ENCODE measurements around the gene PDPN. TPM values are rescaled to one million over a fixed set of nuclear protein-coding genes. Genes with fewer than 3 reads are reported as not detected.

PDPN gene
- polyA plus RNA-seq, 1 of the 3 experiments (the other 2 are of a cell fraction), result not detected

DNA sequence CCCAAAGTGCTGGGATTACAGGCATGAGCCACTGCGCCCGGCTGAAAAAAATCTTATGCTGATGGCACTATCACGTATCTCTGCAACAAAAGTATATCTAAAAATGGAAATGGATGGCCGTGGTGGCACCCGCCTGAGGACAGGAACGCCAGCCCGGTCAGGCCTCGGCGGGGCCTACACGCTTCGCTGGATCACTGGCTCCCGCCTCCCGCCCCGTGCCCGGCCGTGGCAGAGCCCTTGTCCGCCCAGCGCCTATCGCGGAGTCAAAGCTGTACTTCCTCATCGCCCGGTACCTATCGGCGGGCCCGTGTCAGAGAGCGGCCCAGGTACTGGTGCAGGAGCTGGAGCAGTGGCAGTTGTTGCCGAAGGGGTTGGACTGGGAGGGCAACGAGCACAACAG lies 28.8 kb upstream of the PDPN start:
- POLR2A ChIA-PET, result no interaction called here

GRCh38 chr1:13556224-13556764 lies 27.3 kb upstream of the PDPN start:
- Histone ChIP-seq H3K27me3 (ENCODE audit: insufficient read depth) (peaks cover 34% of the 10 kb centered on the region; the same call in 1 of the 2 replicates), H3K9me2 (no peaks in the 10 kb centered on the region), H3K4me3 (ENCODE audit: low read depth in 2 of 2, low read length in 1 of 2) (no peak overlapping the region), H3F3A (replicated peaks; ENCODE audit: insufficient read depth) (no peaks in the 10 kb centered on the region), H3K4me2 (no peak overlapping the region), H3K9ac (no peak overlapping the region), H2AFZ (ENCODE audit: low read depth) (no peak overlapping the region), H3K79me2 (ENCODE audit: insufficient read depth) (no peaks in the 10 kb centered on the region), H3K27ac (ENCODE audit: low read depth in 2 of 2, low read length in 1 of 2) (no peak overlapping the region), H3K9me3 (no peaks in the 10 kb centered on the region), H3K36me3 (replicated peaks in 1 of 2; ENCODE audit: control insufficient read depth in 1 of 2, insufficient read depth in 2 of 2, low read length in 1 of 2) (no peaks in the 10 kb centered on the region), H3K4me1 (ENCODE audit: control insufficient read depth in 1 of 2, insufficient read depth in 2 of 2, low read depth in 1 of 2, low read length in 1 of 2) (no peaks in the 10 kb centered on the region), H4K20me1 (ENCODE audit: insufficient read depth) (no peaks in the 10 kb centered on the region)
- ChIA-PET POLR2A (no interaction called here), CTCF (no interaction called here)
- 4% methylated on average over 6 of the region's 6 CpGs for WGBS (ENCODE audit: low lambda C conversion rate)
- DNase-seq, result no peak
- no peak for TF ChIP-seq NRF1 (IDR thresholded peaks at IDR 0.05; ENCODE audit: low read depth, low read length)
- TF ChIP-seq, protein P1, sequence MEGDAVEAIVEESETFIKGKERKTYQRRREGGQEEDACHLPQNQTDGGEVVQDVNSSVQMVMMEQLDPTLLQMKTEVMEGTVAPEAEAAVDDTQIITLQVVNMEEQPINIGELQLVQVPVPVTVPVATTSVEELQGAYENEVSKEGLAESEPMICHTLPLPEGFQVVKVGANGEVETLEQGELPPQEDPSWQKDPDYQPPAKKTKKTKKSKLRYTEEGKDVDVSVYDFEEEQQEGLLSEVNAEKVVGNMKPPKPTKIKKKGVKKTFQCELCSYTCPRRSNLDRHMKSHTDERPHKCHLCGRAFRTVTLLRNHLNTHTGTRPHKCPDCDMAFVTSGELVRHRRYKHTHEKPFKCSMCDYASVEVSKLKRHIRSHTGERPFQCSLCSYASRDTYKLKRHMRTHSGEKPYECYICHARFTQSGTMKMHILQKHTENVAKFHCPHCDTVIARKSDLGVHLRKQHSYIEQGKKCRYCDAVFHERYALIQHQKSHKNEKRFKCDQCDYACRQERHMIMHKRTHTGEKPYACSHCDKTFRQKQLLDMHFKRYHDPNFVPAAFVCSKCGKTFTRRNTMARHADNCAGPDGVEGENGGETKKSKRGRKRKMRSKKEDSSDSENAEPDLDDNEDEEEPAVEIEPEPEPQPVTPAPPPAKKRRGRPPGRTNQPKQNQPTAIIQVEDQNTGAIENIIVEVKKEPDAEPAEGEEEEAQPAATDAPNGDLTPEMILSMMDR (IDR thresholded peaks at IDR 0.05), result no peak

More for the DNA sequence above, 28.8 kb upstream of the PDPN start:
- Histone ChIP-seq H3F3A (replicated peaks; ENCODE audit: insufficient read depth) (no peaks in the 10 kb centered on the region), H3K79me2 (ENCODE audit: insufficient read depth) (no peaks in the 10 kb centered on the region), H3K4me2 (no peak overlapping the region), H2AFZ (ENCODE audit: low read depth) (no peak overlapping the region), H3K4me3 (ENCODE audit: low read depth in 2 of 2, low read length in 1 of 2) (no peak overlapping the region), H3K9me3 (no peaks in the 10 kb centered on the region), H3K36me3 (replicated peaks in 1 of 2; ENCODE audit: control insufficient read depth in 1 of 2, insufficient read depth in 2 of 2, low read length in 1 of 2) (no peaks in the 10 kb centered on the region), H3K27me3 (ENCODE audit: insufficient read depth) (peaks cover 20% of the 10 kb centered on the region; the same call in 1 of the 2 replicates), H3K27ac (ENCODE audit: low read depth in 2 of 2, low read length in 1 of 2) (no peak overlapping the region), H3K4me1 (ENCODE audit: control insufficient read depth in 1 of 2, insufficient read depth in 2 of 2, low read depth in 1 of 2, low read length in 1 of 2) (no peaks in the 10 kb centered on the region), H3K9me2 (no peaks in the 10 kb centered on the region), H3K9ac (no peak overlapping the region), H4K20me1 (ENCODE audit: insufficient read depth) (no peaks in the 10 kb centered on the region)
- CTCF ChIA-PET, result no interaction called here
- no peak for DNase-seq
- TF ChIP-seq EP300 (IDR thresholded peaks at IDR 0.05; ENCODE audit: borderline replicate concordance in 1 of 2, low read depth in 1 of 2, low read length in 1 of 2), result no peak
- TF ChIP-seq RCOR1 (IDR thresholded peaks at IDR 0.05; ENCODE audit: low read length), result no peak
- no peak for TF ChIP-seq ELF1 (IDR thresholded peaks at IDR 0.05)
- no peak for TF ChIP-seq FOXM1 (IDR thresholded peaks at IDR 0.05; ENCODE audit: low read depth)
- WGBS (ENCODE audit: low lambda C conversion rate), result 9% methylated on average over 6 of the region's 28 CpGs

- no peaks in the 10 kb centered on the region for H3K79me2 ChIP-seq (ENCODE audit: insufficient read depth)
- H3K27me3 ChIP-seq (ENCODE audit: insufficient read depth), result peaks cover 46% of the 10 kb centered on the region; the same call in 1 of the 2 replicates
- DNase-seq, result no peak
- ChIA-PET CTCF (no interaction called here), POLR2A (no interaction called here)
- no peak overlapping the region for H2AFZ ChIP-seq (ENCODE audit: low read depth)
- no peak overlapping the region for H3K4me3 ChIP-seq (ENCODE audit: low read depth in 2 of 2, low read length in 1 of 2)
- no peaks in the 10 kb centered on the region for H3K9me3 ChIP-seq
- H3K9ac ChIP-seq, result no peak overlapping the region
- no peak overlapping the region for H3K27ac ChIP-seq (ENCODE audit: low read depth in 2 of 2, low read length in 1 of 2)
- H3K36me3 ChIP-seq (replicated peaks in 1 of 2; ENCODE audit: control insufficient read depth in 1 of 2, insufficient read depth in 2 of 2, low read length in 1 of 2), result no peaks in the 10 kb centered on the region
- no peak overlapping the region for H3K4me2 ChIP-seq
- no peaks in the 10 kb centered on the region for H3K9me2 ChIP-seq
- no peaks in the 10 kb centered on the region for H4K20me1 ChIP-seq (ENCODE audit: insufficient read depth)
- H3K4me1 ChIP-seq (ENCODE audit: control insufficient read depth in 1 of 2, insufficient read depth in 2 of 2, low read depth in 1 of 2, low read length in 1 of 2), result no peaks in the 10 kb centered on the region
- H3F3A ChIP-seq (replicated peaks; ENCODE audit: insufficient read depth), result no peaks in the 10 kb centered on the region
- WGBS (ENCODE audit: low lambda C conversion rate), result 0% methylated on average over 3 of the region's 6 CpGs
- TF ChIP-seq JUND (IDR thresholded peaks at IDR 0.05) (no peak), MAX (IDR thresholded peaks at IDR 0.05; ENCODE audit: low read depth) (no peak), GATA2 (CRISPR knock-in tag; IDR thresholded peaks at IDR 0.05) (no peak), SMC3 (IDR thresholded peaks at IDR 0.05; ENCODE audit: low read depth, low read length) (no peak), FOXJ3 (CRISPR knock-in tag; IDR thresholded peaks at IDR 0.05) (no peak), SIN3A (IDR thresholded peaks at IDR 0.05; ENCODE audit: borderline replicate concordance, low read depth, low read length) (no peak), RXRA (IDR thresholded peaks at IDR 0.05; ENCODE audit: borderline replicate concordance, low read depth) (no peak), NRF1 (IDR thresholded peaks at IDR 0.05; ENCODE audit: low read depth, low read length) (no peak), RAD21 (IDR thresholded peaks at IDR 0.05; ENCODE audit: low read length) (no peak), MXI1 (IDR thresholded peaks at IDR 0.05; ENCODE audit: low read depth, low read length) (no peak), FOXM1 (IDR thresholded peaks at IDR 0.05; ENCODE audit: low read depth) (no peak), USF2 (IDR thresholded peaks at IDR 0.05; ENCODE audit: borderline replicate concordance, low read depth, low read length) (no peak)
- TF ChIP-seq, protein P2, sequence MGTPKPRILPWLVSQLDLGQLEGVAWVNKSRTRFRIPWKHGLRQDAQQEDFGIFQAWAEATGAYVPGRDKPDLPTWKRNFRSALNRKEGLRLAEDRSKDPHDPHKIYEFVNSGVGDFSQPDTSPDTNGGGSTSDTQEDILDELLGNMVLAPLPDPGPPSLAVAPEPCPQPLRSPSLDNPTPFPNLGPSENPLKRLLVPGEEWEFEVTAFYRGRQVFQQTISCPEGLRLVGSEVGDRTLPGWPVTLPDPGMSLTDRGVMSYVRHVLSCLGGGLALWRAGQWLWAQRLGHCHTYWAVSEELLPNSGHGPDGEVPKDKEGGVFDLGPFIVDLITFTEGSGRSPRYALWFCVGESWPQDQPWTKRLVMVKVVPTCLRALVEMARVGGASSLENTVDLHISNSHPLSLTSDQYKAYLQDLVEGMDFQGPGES (IDR thresholded peaks at IDR 0.05; ENCODE audit: low read depth, low read length), result no peak
Measured at GRCh38 chr1:13560541-13560940, 23.1 kb upstream of the PDPN start.
